ENCODE results near the gene TNK1. TPM values are rescaled to one million over a fixed set of nuclear protein-coding genes. Genes with fewer than 3 reads are reported as not detected.

The TNK1 gene
- total and polyA plus RNA-seq, 11 donors: 1.4 to 6.2 (median 2.1) TPM

DNA sequence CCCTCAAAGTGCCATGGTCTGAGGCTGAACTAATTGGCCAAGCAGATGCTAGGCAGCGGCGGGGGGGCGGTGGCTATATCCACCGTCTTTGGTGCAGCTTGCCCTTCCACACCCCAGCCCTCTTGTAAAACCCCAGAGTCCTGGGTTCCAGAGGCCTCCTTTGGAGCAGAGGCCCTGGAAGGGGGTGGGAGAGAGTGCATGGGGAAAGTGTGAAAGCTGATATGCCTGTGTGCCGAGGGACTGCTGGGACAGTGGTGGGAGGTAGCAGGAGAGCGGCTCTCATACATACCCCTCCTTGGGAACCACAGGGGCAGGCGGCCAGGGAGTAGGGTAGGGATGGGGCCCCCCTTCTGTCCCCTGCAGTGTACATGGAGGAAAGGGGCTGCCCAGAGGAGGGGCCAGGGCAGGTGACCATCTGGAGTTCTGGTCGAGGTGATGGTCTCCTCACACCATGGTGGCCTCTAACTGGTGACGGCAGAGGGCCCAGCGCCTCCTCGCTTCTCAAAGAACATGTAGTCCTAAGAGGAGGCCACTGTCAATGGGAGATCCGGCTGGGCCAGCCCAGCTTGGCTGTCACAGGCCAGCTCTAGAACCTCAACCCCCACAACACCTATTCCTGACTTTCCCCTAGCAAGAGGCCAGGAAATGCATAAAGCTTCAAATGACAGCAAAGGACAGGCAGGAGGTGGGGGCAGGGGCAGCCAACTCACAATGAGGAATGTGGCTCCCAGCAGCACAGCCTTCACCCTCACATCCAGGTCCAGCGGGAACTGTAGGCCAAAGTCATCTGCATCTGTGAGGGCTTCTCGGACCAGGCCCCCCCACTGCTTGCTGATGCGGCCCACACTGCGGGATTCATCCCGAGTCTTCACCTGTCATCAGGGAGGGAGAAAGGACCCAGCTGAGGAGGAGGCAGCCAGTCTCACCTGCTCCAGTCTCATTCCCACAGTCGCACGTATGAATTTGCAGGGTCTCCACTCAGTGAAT lies 9.3 kb downstream of the TNK1 start:
- intact Hi-C loops (cut with DNase I): loop anchor here in 4 of 10 donors (5.0 kb wide), 1 partner anchor 33 kb away; the partner anchor contains the start of gene TMEM95 (in 4 of the 4)
- peaks cover 0 to 24% (median 14%) of the 10 kb centered on the region in 12 donors for H3K4me1 ChIP-seq
- ATAC-seq: no peak
- no peak overlapping the region for H3K4me3 ChIP-seq
- H3K27me3 ChIP-seq: no peaks in the 10 kb centered on the region
- 86 to 91% (median 89%) methylated on average over 19 of the region's 19 CpGs for WGBS, 4 donors
- no peaks in the 10 kb centered on the region for H3K9me3 ChIP-seq
- TF ChIP-seq POLR2A (IDR thresholded peaks at IDR 0.05): no peak
- TF ChIP-seq, protein P1, sequence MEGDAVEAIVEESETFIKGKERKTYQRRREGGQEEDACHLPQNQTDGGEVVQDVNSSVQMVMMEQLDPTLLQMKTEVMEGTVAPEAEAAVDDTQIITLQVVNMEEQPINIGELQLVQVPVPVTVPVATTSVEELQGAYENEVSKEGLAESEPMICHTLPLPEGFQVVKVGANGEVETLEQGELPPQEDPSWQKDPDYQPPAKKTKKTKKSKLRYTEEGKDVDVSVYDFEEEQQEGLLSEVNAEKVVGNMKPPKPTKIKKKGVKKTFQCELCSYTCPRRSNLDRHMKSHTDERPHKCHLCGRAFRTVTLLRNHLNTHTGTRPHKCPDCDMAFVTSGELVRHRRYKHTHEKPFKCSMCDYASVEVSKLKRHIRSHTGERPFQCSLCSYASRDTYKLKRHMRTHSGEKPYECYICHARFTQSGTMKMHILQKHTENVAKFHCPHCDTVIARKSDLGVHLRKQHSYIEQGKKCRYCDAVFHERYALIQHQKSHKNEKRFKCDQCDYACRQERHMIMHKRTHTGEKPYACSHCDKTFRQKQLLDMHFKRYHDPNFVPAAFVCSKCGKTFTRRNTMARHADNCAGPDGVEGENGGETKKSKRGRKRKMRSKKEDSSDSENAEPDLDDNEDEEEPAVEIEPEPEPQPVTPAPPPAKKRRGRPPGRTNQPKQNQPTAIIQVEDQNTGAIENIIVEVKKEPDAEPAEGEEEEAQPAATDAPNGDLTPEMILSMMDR (IDR thresholded peaks at IDR 0.05): no peak
- H3K36me3 ChIP-seq: peaks cover 0 to 52% (median 32%) of the 10 kb centered on the region in 9 donors
- H3K27ac ChIP-seq: no peak overlapping the region
- DNase-seq: no peak

DNA sequence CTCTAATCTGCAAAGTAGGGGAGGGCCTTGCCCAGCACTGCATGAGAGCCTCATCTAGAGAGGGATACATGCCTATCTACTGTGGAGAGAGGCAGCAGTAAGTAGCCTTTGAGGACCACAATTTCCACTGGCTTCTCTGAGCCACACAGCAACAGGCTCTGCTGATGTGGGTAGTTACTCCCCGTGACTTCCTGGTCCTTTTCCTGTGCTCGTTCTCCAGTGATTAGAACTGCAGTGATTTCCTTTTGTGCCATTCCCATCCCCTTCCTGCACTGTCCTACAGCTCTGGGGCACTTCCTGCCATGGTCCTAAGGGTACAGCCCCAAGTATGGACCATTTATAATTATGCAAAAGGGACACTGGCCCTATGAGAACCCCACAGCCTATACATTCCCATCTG lies 10.4 kb downstream of the TNK1 start:
- Histone ChIP-seq H3K27ac (peak overlapping the region in 2 of 12 donors; percentile 40 to 49), H3K4me1 (peaks cover 0 to 27% (median 17%) of the 10 kb centered on the region in 12 donors), H3K9me3 (no peaks in the 10 kb centered on the region), H3K27me3 (no peaks in the 10 kb centered on the region), H3K4me3 (no peak overlapping the region), H3K36me3 (peaks cover 0 to 52% (median 32%) of the 10 kb centered on the region in 9 donors)
- 60 to 72% (median 65%) methylated on average over 2 of the region's 2 CpGs for WGBS, 4 donors
- intact Hi-C loops (cut with DNase I): loop anchor here in 4 of 10 donors (5.0 kb wide), 1 partner anchor 34 kb away; the partner anchor contains the start of gene TMEM95 (in 4 of the 4)
- ATAC-seq (no peak), DNase-seq (no peak)
- TF ChIP-seq POLR2A (IDR thresholded peaks at IDR 0.05): no peak
- TF ChIP-seq, protein P1 (IDR thresholded peaks at IDR 0.05): no peak

DNA sequence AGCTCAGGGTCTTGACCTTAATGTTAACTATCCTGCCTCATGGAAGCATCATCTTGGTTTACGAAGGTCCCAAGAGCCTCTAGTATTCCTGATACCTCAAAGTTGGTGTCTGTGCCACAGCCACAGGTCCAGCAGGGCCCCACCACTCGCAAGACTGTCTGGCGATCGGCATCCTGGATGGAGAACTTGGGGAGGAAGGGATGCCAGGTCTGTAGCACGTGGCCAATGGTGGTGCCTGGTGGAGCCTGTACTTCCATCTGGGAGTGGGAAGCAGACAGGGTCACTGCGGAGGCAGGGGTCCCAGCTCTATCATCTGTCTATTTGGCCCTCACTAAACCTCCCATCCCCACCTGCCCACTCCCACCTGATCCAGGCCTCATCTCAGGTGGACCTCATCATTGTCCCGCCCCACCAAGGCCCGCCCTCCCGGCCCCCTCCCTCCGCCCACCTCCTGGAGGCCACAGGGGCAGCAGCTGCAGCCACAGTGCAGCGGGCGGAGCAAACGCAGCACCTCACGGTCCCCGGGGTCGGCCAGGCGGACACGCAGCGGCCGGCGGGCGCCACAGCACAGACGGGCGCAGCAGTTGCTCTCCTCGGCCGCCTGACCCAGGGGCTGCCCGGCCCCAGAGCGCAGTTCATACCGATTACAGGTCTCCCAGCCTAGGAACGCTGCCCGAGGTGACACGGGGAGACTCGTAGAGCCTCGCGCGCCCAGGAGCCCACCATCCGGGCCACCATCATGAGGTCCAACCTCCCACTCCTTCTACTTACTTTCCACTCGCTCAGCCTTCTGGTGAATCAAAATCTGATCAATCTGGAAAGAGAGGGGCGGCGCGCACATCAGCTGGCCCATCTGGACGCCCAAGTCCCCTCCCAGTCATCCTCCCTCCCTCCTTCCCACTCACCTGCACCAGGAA lies 12.1 kb downstream of the TNK1 start:
- ATAC-seq: no peak
- Histone ChIP-seq H3K9me3 (no peaks in the 10 kb centered on the region), H3K27ac (peak overlapping the region in 10 of 12 donors; percentile 95 to 99 (median 97)), H3K27me3 (no peaks in the 10 kb centered on the region), H3K4me3 (peak overlapping the region in 11 of 12 donors; percentile 76 to 96 (median 85)), H3K36me3 (peaks cover 0 to 48% (median 31%) of the 10 kb centered on the region in 9 donors), H3K4me1 (peaks cover 0 to 27% (median 17%) of the 10 kb centered on the region in 12 donors)
- 77 to 82% (median 79%) methylated on average over 36 to 42 of the region's 42 CpGs for WGBS, 4 donors
- intact Hi-C loops (cut with DNase I): loop anchor here in 4 of 10 donors (1.0 to 5.0 kb wide), 2 partner anchors 36 to 45 kb away; partner anchors contain the start of gene TMEM95 (in 4 of the 4)
- DNase-seq: no peak
- TF ChIP-seq, protein P1 (IDR thresholded peaks at IDR 0.05): no peak
- TF ChIP-seq POLR2A (IDR thresholded peaks at IDR 0.05): no peak
